Common myeloid progenitor, CD34-positive (primary cell): ENCODE results near the gene EVC.

Experiments
- CTCF ChIA-PET: fragments of 350-600 bp; sonication (Branson Sonifier 250); formaldehyde crosslinking; loops from one replicate; lab custom pipeline; 2021; ENCODE audit warnings: antibody characterized with exemption; lab: Charles Lee
- POLR2A ChIA-PET: fragments of 350-600 bp; sonication (Branson Sonifier 250); formaldehyde crosslinking; loops from one replicate; lab custom pipeline; 2021; ENCODE audit warnings: antibody characterized with exemption; lab: Charles Lee
- DNase-seq, 3 donors: peaks; one replicate each; pipeline versions ENCODE4 v3.0.0 to v3.0.0-alpha.2; 2013
- H3K27ac ChIP-seq, 2 experiments: 1 replicate in 1 of 2; 2 replicates in 1 of 2; pipeline ENCODE4 v1.7.0; 2013; ENCODE audit warnings: inconsistent platforms in 2 of 2, low read length in 2 of 2, mild to moderate bottlenecking in 2 of 2, low read depth in 1 of 2, moderate library complexity in 1 of 2; ENCODE audit not compliant: severe bottlenecking in 2 of 2, insufficient read depth in 1 of 2, poor library complexity in 1 of 2
- H3K27me3 ChIP-seq, 5 experiments: replicated peaks in 2 of 5; 1 replicate in 3 of 5; 2 replicates in 2 of 5; pipeline versions ENCODE4 v1.6.1 to v1.7.0; 2013; ENCODE audit warnings: low read length in 4 of 5, mild to moderate bottlenecking in 2 of 5, moderate library complexity in 2 of 5, inconsistent platforms in 1 of 5; ENCODE audit not compliant: insufficient read depth in 5 of 5, control insufficient read depth in 4 of 5
- H3K36me3 ChIP-seq, 4 experiments: 1 replicate in 2 of 4; 2 replicates in 2 of 4; pipeline versions ENCODE4 v1.6.1 to v1.7.0; 2013; ENCODE audit warnings: low read length in 3 of 4, control low read depth in 1 of 4, mild to moderate bottlenecking in 1 of 4; ENCODE audit not compliant: control insufficient read depth in 4 of 4, insufficient read depth in 4 of 4
- H3K4me1 ChIP-seq, 4 experiments: 1 replicate in 3 of 4; 2 replicates in 1 of 4; pipeline versions ENCODE4 v1.6.1 to v1.7.1; 2013; ENCODE audit warnings: low read length in 3 of 4, mild to moderate bottlenecking in 3 of 4, control low read depth in 1 of 4, inconsistent platforms in 1 of 4, moderate library complexity in 1 of 4; ENCODE audit not compliant: control insufficient read depth in 4 of 4, insufficient read depth in 4 of 4; ENCODE audit errors: control extremely low read depth in 1 of 4
- H3K4me3 ChIP-seq, 7 experiments: 1 replicate in 4 of 7; 2 replicates in 3 of 7; pipeline versions ENCODE4 v1.5.1 to v1.7.0; 2013; ENCODE audit warnings: mild to moderate bottlenecking in 7 of 7, low read length in 6 of 7, moderate library complexity in 6 of 7, inconsistent platforms in 2 of 7, low read depth in 2 of 7, control low read depth in 1 of 7; ENCODE audit not compliant: insufficient read depth in 4 of 7, control insufficient read depth in 1 of 7; ENCODE audit errors: extremely low read depth in 1 of 7
- H3K9me3 ChIP-seq, 5 experiments: 1 replicate in 4 of 5; 2 replicates in 1 of 5; pipeline versions ENCODE4 v1.6.1 to v1.7.1; 2013; ENCODE audit warnings: low read length in 4 of 5, mild to moderate bottlenecking in 2 of 5, inconsistent platforms in 1 of 5, low read depth in 1 of 5, moderate library complexity in 1 of 5; ENCODE audit not compliant: control insufficient read depth in 4 of 5, insufficient read depth in 2 of 5; ENCODE audit errors: control extremely low read depth in 1 of 5
- WGBS: methylation state at CpG from one replicate; pipeline ENCODE4 v1.1.5; 2013; ENCODE audit not compliant: insufficient coverage; 5-methylcytosine and 5-hydroxymethylcytosine counted together

Gene EVC

GRCh38 chr4:5742968-5743367 lies 32.0 kb downstream of the EVC start:
- H3K27me3 ChIP-seq = no peaks in the 10 kb centered on the region
- H3K4me3 ChIP-seq = no peak overlapping the region
- no peaks in the 10 kb centered on the region for H3K4me1 ChIP-seq
- no peaks in the 10 kb centered on the region for H3K9me3 ChIP-seq
- DNase-seq = no peak
- CTCF ChIA-PET = no interaction called here
- 100% methylated on average over 2 of the region's 2 CpGs for WGBS
- POLR2A ChIA-PET = no interaction called here
- peaks cover 0 to 14% (median 2%) of the 10 kb centered on the region in 4 experiments for H3K36me3 ChIP-seq
- H3K27ac ChIP-seq = no peak overlapping the region

- ChIA-PET CTCF (no interaction called here), POLR2A (no interaction called here)
- no peak for DNase-seq
- H3K27ac ChIP-seq = no peak overlapping the region
- H3K36me3 ChIP-seq = peaks cover 0 to 14% (median 2%) of the 10 kb centered on the region in 4 experiments
- H3K4me1 ChIP-seq = no peaks in the 10 kb centered on the region
- H3K9me3 ChIP-seq = no peaks in the 10 kb centered on the region
- no peak overlapping the region for H3K4me3 ChIP-seq
- 98% methylated on average over 5 of the region's 5 CpGs for WGBS
- no peaks in the 10 kb centered on the region for H3K27me3 ChIP-seq
Observed at GRCh38 chr4:5746250-5746649, 35.2 kb downstream of the EVC start.

GRCh38 chr4:5746829-5747737 lies 36.1 kb downstream of the EVC start:
- no peaks in the 10 kb centered on the region for H3K4me1 ChIP-seq
- no peaks in the 10 kb centered on the region for H3K27me3 ChIP-seq
- no peak for DNase-seq
- WGBS = 90% methylated on average over 9 of the region's 12 CpGs
- POLR2A ChIA-PET = no interaction called here
- CTCF ChIA-PET = no interaction called here
- H3K4me3 ChIP-seq = no peak overlapping the region
- no peak overlapping the region for H3K27ac ChIP-seq
- H3K36me3 ChIP-seq = peaks cover 0 to 14% (median 2%) of the 10 kb centered on the region in 4 experiments
- no peaks in the 10 kb centered on the region for H3K9me3 ChIP-seq

- H3K27ac ChIP-seq = no peak overlapping the region
- 91% methylated on average over 10 of the region's 11 CpGs for WGBS
- CTCF ChIA-PET = no interaction called here
Observed at GRCh38 chr4:5747738-5748375, 36.9 kb downstream of the EVC start.

GRCh38 chr4:5749568-5749967 lies 38.6 kb downstream of the EVC start:
- ChIA-PET CTCF (no interaction called here), POLR2A (no interaction called here)
- no peak for DNase-seq
- H3K4me3 ChIP-seq = no peak overlapping the region
- no peaks in the 10 kb centered on the region for H3K27me3 ChIP-seq
- H3K36me3 ChIP-seq = peaks cover 0 to 3% (median 0%) of the 10 kb centered on the region in 4 experiments
- H3K27ac ChIP-seq = no peak overlapping the region
- H3K4me1 ChIP-seq = no peaks in the 10 kb centered on the region
- no peaks in the 10 kb centered on the region for H3K9me3 ChIP-seq
- WGBS = 95% methylated on average over 9 of the region's 9 CpGs

More at GRCh38 chr4:5747738-5748375, 36.9 kb downstream of the EVC start:
- Histone ChIP-seq H3K27me3 (no peaks in the 10 kb centered on the region), H3K4me3 (no peak overlapping the region), H3K9me3 (no peaks in the 10 kb centered on the region), H3K4me1 (no peaks in the 10 kb centered on the region), H3K36me3 (peaks cover 0 to 11% (median under 1%) of the 10 kb centered on the region in 4 experiments)
- POLR2A ChIA-PET = no interaction called here
- DNase-seq = no peak

GRCh38 chr4:5750052-5750945 lies 39.3 kb downstream of the EVC start:
- peak in 2 of 3 donors; percentile 2 to 15 for DNase-seq
- Histone ChIP-seq H3K27me3 (no peaks in the 10 kb centered on the region), H3K9me3 (no peaks in the 10 kb centered on the region), H3K4me1 (no peaks in the 10 kb centered on the region), H3K27ac (no peak overlapping the region), H3K36me3 (peaks cover 0 to 3% (median 0%) of the 10 kb centered on the region in 4 experiments), H3K4me3 (no peak overlapping the region)
- POLR2A ChIA-PET = no interaction called here
- WGBS = 96% methylated on average over 9 of the region's 10 CpGs
- CTCF ChIA-PET = no interaction called here
